Measurements from ENCODE around the gene NUMB.

GRCh38 chr14:73472185-73473114 lies 14.1 kb upstream of the NUMB start:
- no peak for TF ChIP-seq EP300 (IDR thresholded peaks at IDR 0.05)
- TF ChIP-seq, protein P1, sequence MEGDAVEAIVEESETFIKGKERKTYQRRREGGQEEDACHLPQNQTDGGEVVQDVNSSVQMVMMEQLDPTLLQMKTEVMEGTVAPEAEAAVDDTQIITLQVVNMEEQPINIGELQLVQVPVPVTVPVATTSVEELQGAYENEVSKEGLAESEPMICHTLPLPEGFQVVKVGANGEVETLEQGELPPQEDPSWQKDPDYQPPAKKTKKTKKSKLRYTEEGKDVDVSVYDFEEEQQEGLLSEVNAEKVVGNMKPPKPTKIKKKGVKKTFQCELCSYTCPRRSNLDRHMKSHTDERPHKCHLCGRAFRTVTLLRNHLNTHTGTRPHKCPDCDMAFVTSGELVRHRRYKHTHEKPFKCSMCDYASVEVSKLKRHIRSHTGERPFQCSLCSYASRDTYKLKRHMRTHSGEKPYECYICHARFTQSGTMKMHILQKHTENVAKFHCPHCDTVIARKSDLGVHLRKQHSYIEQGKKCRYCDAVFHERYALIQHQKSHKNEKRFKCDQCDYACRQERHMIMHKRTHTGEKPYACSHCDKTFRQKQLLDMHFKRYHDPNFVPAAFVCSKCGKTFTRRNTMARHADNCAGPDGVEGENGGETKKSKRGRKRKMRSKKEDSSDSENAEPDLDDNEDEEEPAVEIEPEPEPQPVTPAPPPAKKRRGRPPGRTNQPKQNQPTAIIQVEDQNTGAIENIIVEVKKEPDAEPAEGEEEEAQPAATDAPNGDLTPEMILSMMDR (IDR thresholded peaks at IDR 0.05), result peak; percentile 43 to 72 (median 66)
